HepG2 (cell line): Measurements from ENCODE around the gene GNB4. TPM values are rescaled to one million over a fixed set of nuclear protein-coding genes. Genes with fewer than 3 reads are reported as not detected.
A peak's percentile ranks its signal among the peaks of the same experiment; 100 is the strongest.

Source experiments
- CEBPG ChIP-seq: IDR thresholded peaks from 2 replicates; pipeline ENCODE4 v1.6.1; 2016
- DNMT3B ChIP-seq: conservative IDR thresholded peaks from 2 replicates; pipeline ENCODE4 v1.6.1; 2016; ENCODE audit warnings: missing biosample characterization, control low read depth
- ERF ChIP-seq: IDR thresholded peaks from 2 replicates; pipeline ENCODE4 v1.6.1; 2018; ENCODE audit warnings: missing biosample characterization, missing genetic modification reagents
- GABPA ChIP-seq, 2 experiments: IDR thresholded peaks; 2 replicates each; pipeline ENCODE4 v1.6.1; 2011 to 2016; ENCODE audit warnings: low read depth in 2 of 2, low read length in 1 of 2, missing biosample characterization in 1 of 2, missing genetic modification characterization in 1 of 2
- HNF4A ChIP-seq: sonication (generic); formaldehyde crosslinking; IDR thresholded peaks from 2 replicates; pipeline ENCODE4 v1.4.0; 2020; ENCODE audit warnings: missing genetic modification reagents
- HNRNPUL1 ChIP-seq: fragments of 200-400 bp; formaldehyde crosslinking; IDR thresholded peaks from 2 replicates; pipeline ENCODE4 v1.6.1; 2017; ENCODE audit warnings: low read depth, mild to moderate bottlenecking, low read length, moderate library complexity
- HOXA5 ChIP-seq: sonication (generic); formaldehyde crosslinking; IDR thresholded peaks from 2 replicates; pipeline ENCODE4 v1.4.0; 2020; ENCODE audit warnings: missing genetic modification reagents
- JUND ChIP-seq: sonication (generic); formaldehyde crosslinking; IDR thresholded peaks from 2 replicates; pipeline ENCODE4 v1.8.0; 2022; ENCODE audit warnings: mild to moderate bottlenecking, missing genetic modification reagents
- MYNN ChIP-seq: sonication (generic); formaldehyde crosslinking; IDR thresholded peaks from 2 replicates; pipeline ENCODE4 v1.4.0; 2020; ENCODE audit warnings: mild to moderate bottlenecking, low read depth, missing genetic modification reagents
- PLRG1 ChIP-seq: fragments of 450-650 bp; conservative IDR thresholded peaks from 2 replicates; pipeline ENCODE4 v1.6.1; 2016
- PPARG ChIP-seq: conservative IDR thresholded peaks from 2 replicates; pipeline ENCODE4 v1.6.1; 2016; ENCODE audit warnings: missing biosample characterization, missing genetic modification reagents
- RARG ChIP-seq: sonication (generic); formaldehyde crosslinking; IDR thresholded peaks from 2 replicates; pipeline ENCODE4 v1.4.0; 2020; ENCODE audit warnings: low read depth, mild to moderate bottlenecking, missing genetic modification reagents
- RERE ChIP-seq: IDR thresholded peaks from 2 replicates; pipeline ENCODE4 v1.6.1; 2016; ENCODE audit warnings: low read depth, missing genetic modification reagents, missing compliant biosample characterization
- REST ChIP-seq, 2 experiments: IDR thresholded peaks; 2 replicates each; pipeline ENCODE4 v1.6.1; 2011 to 2012; ENCODE audit warnings: low read length in 2 of 2, borderline replicate concordance in 1 of 2, low read depth in 1 of 2, mild to moderate bottlenecking in 1 of 2, moderate library complexity in 1 of 2
- SALL2 ChIP-seq: sonication (generic); formaldehyde crosslinking; IDR thresholded peaks from 2 replicates; pipeline ENCODE4 v1.8.1; 2023; ENCODE audit warnings: mild to moderate bottlenecking, missing genetic modification reagents, inconsistent platforms
- SIN3B ChIP-seq: fragments of 150-350 bp; IDR thresholded peaks from 2 replicates; pipeline ENCODE4 v1.6.1; 2014; ENCODE audit warnings: low read length
- SNAPC5 ChIP-seq: sonication (generic); formaldehyde crosslinking; IDR thresholded peaks from 2 replicates; pipeline ENCODE4 v1.8.1; 2023; ENCODE audit warnings: mild to moderate bottlenecking, missing genetic modification reagents, borderline replicate concordance
- SRF ChIP-seq: IDR thresholded peaks from 2 replicates; pipeline ENCODE4 v1.6.1; 2011; ENCODE audit warnings: mild to moderate bottlenecking, low read depth, low read length, moderate library complexity
- ZFP36L2 ChIP-seq: sonication (generic); formaldehyde crosslinking; IDR thresholded peaks from 2 replicates; pipeline ENCODE4 v1.4.0; 2020; ENCODE audit warnings: missing genetic modification reagents
- ZFP41 ChIP-seq: sonication (generic); formaldehyde crosslinking; IDR thresholded peaks from 2 replicates; pipeline ENCODE4 v1.4.0; 2020; ENCODE audit warnings: mild to moderate bottlenecking, missing genetic modification reagents, borderline replicate concordance
- ZFX ChIP-seq: sonication (generic); formaldehyde crosslinking; IDR thresholded peaks from 2 replicates; pipeline ENCODE4 v1.4.0; 2020; ENCODE audit warnings: mild to moderate bottlenecking, low read depth, missing genetic modification reagents, moderate library complexity
- ZNF335 ChIP-seq: sonication (generic); formaldehyde crosslinking; IDR thresholded peaks from 2 replicates; pipeline ENCODE4 v1.4.0; 2020; ENCODE audit warnings: missing genetic modification reagents
- polyA plus RNA-seq, 8 experiments: library from polyadenylated mRNA; depleted of rRNA in 3 of 8; stranded (reverse) in 7 of 8; unstranded in 1 of 8; fragments of >200 nt; fragmentation: Illumina TruSeq in 4 of 8; extraction: Trizol in 4 of 8; gene quantifications; 2 replicates each; pipeline versions ENCODE4 v1.2.1 to v1.2.3, GENCODE V29; 2011 to 2016; ENCODE audit warnings: low read depth in 4 of 8, missing spikeins in 1 of 8, mixed read lengths in 1 of 8; ENCODE audit not compliant: insufficient read depth in 1 of 8
- total RNA-seq, 5 experiments: library from RNA; depleted of rRNA; stranded (reverse); fragments of >200 nt; fragmentation: Illumina TruSeq; extraction: Trizol; gene quantifications; 2 replicates each; pipeline ENCODE4 v1.2.3, GENCODE V29; 2016; ENCODE audit warnings: low read depth in 1 of 5

The GNB4 gene
- total and polyA plus RNA-seq, 2 of the 13 experiments (the other 11 are each of a cell fraction or from before 2014, with no cell fraction given): 0.07 to 0.13 TPM

GRCh38 chr3:179347345-179348194, 103.7 kb downstream of the GNB4 start, which contains the start of gene MFN1 (continued):
- TF ChIP-seq RERE (no peak), JUND (no peak), HNRNPUL1 (no peak), REST (IDR thresholded peaks at IDR 0.05; ENCODE audit: borderline replicate concordance in 1 of 2, low read depth in 1 of 2, low read length in 2 of 2) (no peak), CEBPG (CRISPR knock-in tag) (no peak), HOXA5 (peak; percentile 77), ZFX (CRISPR knock-in tag) (peak; percentile 81), GABPA (IDR thresholded peaks at IDR 0.05; ENCODE audit: low read depth, low read length) (peak; percentile 84), GABPA (CRISPR knock-in tag; IDR thresholded peaks at IDR 0.05; ENCODE audit: low read depth) (peak; percentile 98), MYNN (CRISPR knock-in tag) (no peak), ZNF335 (CRISPR knock-in tag) (no peak), DNMT3B (CRISPR knock-in tag) (no peak), HNF4A (CRISPR knock-in tag) (no peak), PLRG1 (no peak), ZFP41 (no peak), SIN3B (no peak), SRF (no peak), SNAPC5 (no peak), PPARG (no peak), RARG (CRISPR knock-in tag) (no peak; the same call in 1 of the 2 replicates), ERF (CRISPR knock-in tag) (no peak), ZFP36L2 (CRISPR knock-in tag) (no peak), SALL2 (CRISPR knock-in tag) (no peak; the same call in 1 of the 2 replicates)
